Common myeloid progenitor, CD34-positive (primary cell): ENCODE results near the gene ANXA6.
A peak's percentile ranks its signal among the peaks of the same experiment; 100 is the strongest.

Source experiments
- CTCF ChIA-PET: fragments of 350-600 bp; sonication (Branson Sonifier 250); formaldehyde crosslinking; loops from one replicate; lab custom pipeline; 2021; ENCODE audit warnings: antibody characterized with exemption; lab: Charles Lee
- POLR2A ChIA-PET: fragments of 350-600 bp; sonication (Branson Sonifier 250); formaldehyde crosslinking; loops from one replicate; lab custom pipeline; 2021; ENCODE audit warnings: antibody characterized with exemption; lab: Charles Lee
- DNase-seq, 3 donors: peaks; one replicate each; pipeline versions ENCODE4 v3.0.0 to v3.0.0-alpha.2; 2013
- H3K27ac ChIP-seq, 2 experiments: 1 replicate in 1 of 2; 2 replicates in 1 of 2; pipeline ENCODE4 v1.7.0; 2013; ENCODE audit warnings: inconsistent platforms in 2 of 2, low read length in 2 of 2, mild to moderate bottlenecking in 2 of 2, low read depth in 1 of 2, moderate library complexity in 1 of 2; ENCODE audit not compliant: severe bottlenecking in 2 of 2, insufficient read depth in 1 of 2, poor library complexity in 1 of 2
- H3K27me3 ChIP-seq, 5 experiments: replicated peaks in 2 of 5; 1 replicate in 3 of 5; 2 replicates in 2 of 5; pipeline versions ENCODE4 v1.6.1 to v1.7.0; 2013; ENCODE audit warnings: low read length in 4 of 5, mild to moderate bottlenecking in 2 of 5, moderate library complexity in 2 of 5, inconsistent platforms in 1 of 5; ENCODE audit not compliant: insufficient read depth in 5 of 5, control insufficient read depth in 4 of 5
- H3K36me3 ChIP-seq, 4 experiments: 1 replicate in 2 of 4; 2 replicates in 2 of 4; pipeline versions ENCODE4 v1.6.1 to v1.7.0; 2013; ENCODE audit warnings: low read length in 3 of 4, control low read depth in 1 of 4, mild to moderate bottlenecking in 1 of 4; ENCODE audit not compliant: control insufficient read depth in 4 of 4, insufficient read depth in 4 of 4
- H3K4me1 ChIP-seq, 4 experiments: 1 replicate in 3 of 4; 2 replicates in 1 of 4; pipeline versions ENCODE4 v1.6.1 to v1.7.1; 2013; ENCODE audit warnings: low read length in 3 of 4, mild to moderate bottlenecking in 3 of 4, control low read depth in 1 of 4, inconsistent platforms in 1 of 4, moderate library complexity in 1 of 4; ENCODE audit not compliant: control insufficient read depth in 4 of 4, insufficient read depth in 4 of 4; ENCODE audit errors: control extremely low read depth in 1 of 4
- H3K4me3 ChIP-seq, 7 experiments: 1 replicate in 4 of 7; 2 replicates in 3 of 7; pipeline versions ENCODE4 v1.5.1 to v1.7.0; 2013; ENCODE audit warnings: mild to moderate bottlenecking in 7 of 7, low read length in 6 of 7, moderate library complexity in 6 of 7, inconsistent platforms in 2 of 7, low read depth in 2 of 7, control low read depth in 1 of 7; ENCODE audit not compliant: insufficient read depth in 4 of 7, control insufficient read depth in 1 of 7; ENCODE audit errors: extremely low read depth in 1 of 7
- H3K9me3 ChIP-seq, 5 experiments: 1 replicate in 4 of 5; 2 replicates in 1 of 5; pipeline versions ENCODE4 v1.6.1 to v1.7.1; 2013; ENCODE audit warnings: low read length in 4 of 5, mild to moderate bottlenecking in 2 of 5, inconsistent platforms in 1 of 5, low read depth in 1 of 5, moderate library complexity in 1 of 5; ENCODE audit not compliant: control insufficient read depth in 4 of 5, insufficient read depth in 2 of 5; ENCODE audit errors: control extremely low read depth in 1 of 5
- WGBS: methylation state at CpG from one replicate; pipeline ENCODE4 v1.1.5; 2013; ENCODE audit not compliant: insufficient coverage; 5-methylcytosine and 5-hydroxymethylcytosine counted together

ANXA6 gene

DNA sequence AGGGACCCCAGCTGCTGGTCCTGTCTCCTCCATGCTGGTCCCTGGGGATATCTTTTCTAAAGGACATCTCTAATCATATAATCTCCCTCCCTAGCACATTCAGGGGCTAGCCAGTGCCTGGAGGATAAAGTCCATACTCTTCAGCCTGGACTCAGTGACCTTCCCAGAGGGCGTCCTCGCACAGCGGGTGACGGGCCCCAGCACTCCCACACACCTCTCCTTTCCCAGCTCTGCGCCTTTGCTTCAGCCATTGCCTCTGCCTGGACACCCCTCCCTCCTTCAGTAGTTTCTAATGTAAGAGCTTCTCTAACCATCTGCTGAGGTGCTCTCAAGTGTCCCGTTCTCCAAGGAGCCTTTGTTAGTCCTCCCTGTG is 61.6 kb downstream of the ANXA6 start:
- Histone ChIP-seq H3K27ac (peak overlapping the region in 1 of 2 experiments; percentile 25), H3K36me3 (peaks cover 4 to 10% (median 7%) of the 10 kb centered on the region in 4 experiments), H3K9me3 (peaks cover 0 to 8% (median 0%) of the 10 kb centered on the region in 5 experiments), H3K27me3 (no peaks in the 10 kb centered on the region), H3K4me1 (peaks cover 34 to 94% (median 83%) of the 10 kb centered on the region in 4 experiments), H3K4me3 (no peak overlapping the region)
- 94% methylated on average over 6 of the region's 6 CpGs for WGBS
- no peak for DNase-seq
- ChIA-PET POLR2A (interaction anchor here (1.0 to 1.3 kb wide), 2 partner anchors 15 to 118 kb away, joined by 3 to 4 read pairs; partner anchors contain the start of gene TNIP1), CTCF (interaction anchor here (1.3 to 49.9 kb wide), 3 partner anchors 13 to 27 kb away, joined by 3 to 1757 read pairs (median 111); partner anchors contain the start of gene TNIP1)

DNA sequence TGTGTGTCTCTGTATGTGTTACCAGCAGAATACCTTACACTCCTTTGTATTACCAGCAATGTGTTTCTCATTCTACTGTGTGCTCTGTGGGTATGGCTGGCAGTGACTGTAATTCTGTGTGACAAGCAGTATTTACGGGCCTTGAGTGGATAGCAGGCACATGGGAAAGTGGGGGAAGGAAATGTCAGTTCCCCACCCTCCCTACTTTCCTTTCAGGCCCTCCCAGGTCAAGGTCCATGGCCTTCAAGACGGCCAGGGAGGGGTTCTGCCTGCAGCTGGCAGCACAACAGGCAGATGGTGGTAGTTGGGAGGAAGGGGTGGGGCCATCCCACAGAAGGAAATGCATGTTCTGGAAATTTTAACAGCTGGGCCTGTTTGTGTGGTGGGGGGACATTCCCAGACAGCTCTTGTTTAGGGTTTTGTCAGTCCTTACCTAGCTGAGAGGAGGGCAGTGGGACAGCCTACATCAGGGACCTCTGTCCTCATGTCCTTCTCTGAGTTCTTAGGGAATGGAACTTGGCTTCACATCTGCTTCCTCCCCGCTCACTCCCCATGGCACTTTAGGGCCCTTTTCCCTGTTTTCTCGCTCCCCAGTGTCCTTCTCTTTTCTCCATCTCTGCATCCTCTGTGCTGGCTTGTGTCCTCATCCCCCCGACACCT is 62.1 kb downstream of the ANXA6 start:
- peaks cover 0 to 5% (median 3%) of the 10 kb centered on the region in 4 experiments for H3K36me3 ChIP-seq
- H3K27ac ChIP-seq, result peak overlapping the region; percentile 25 to 27
- POLR2A ChIA-PET, result interaction anchor here (1.0 kb wide), 1 partner anchor 119 kb away, joined by 3 read pairs; no protein-coding TSS in a partner anchor
- WGBS, result 97% methylated on average over 3 of the region's 5 CpGs
- H3K27me3 ChIP-seq, result no peaks in the 10 kb centered on the region
- CTCF ChIA-PET, result interaction anchor here (1.3 to 49.9 kb wide), 3 partner anchors 13 to 27 kb away, joined by 3 to 1757 read pairs (median 111); partner anchors contain the start of gene TNIP1
- H3K9me3 ChIP-seq, result peaks cover 0 to 5% (median 0%) of the 10 kb centered on the region in 5 experiments
- peak overlapping the region in 2 of 7 experiments; percentile 14 to 17 for H3K4me3 ChIP-seq
- H3K4me1 ChIP-seq, result peaks cover 34 to 92% (median 79%) of the 10 kb centered on the region in 4 experiments
- DNase-seq, result peak in 2 of 3 donors; percentile 45 to 55

DNA sequence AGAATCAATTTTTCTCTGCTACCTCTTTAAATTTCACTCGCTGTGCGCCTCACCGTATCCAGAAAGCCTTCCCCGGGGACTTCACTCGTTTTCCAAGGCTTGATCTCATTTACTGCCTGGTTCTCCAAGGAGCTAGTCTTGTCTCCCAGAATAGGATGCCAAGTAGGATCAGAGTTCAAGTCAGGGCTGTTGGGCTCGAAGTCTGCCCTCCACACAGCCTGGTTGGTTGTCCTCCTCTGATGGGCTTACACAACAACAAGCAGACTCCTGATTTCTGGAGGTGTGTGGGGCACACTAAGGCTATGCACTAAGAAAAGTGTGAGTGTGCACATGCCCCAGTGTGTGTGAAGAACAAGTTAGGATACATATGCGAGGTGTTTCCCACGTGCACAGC is 62.7 kb downstream of the ANXA6 start:
- Histone ChIP-seq H3K36me3 (no peaks in the 10 kb centered on the region), H3K4me3 (peak overlapping the region in 2 of 7 experiments; percentile 0 to 14), H3K4me1 (peaks cover 34 to 86% (median 74%) of the 10 kb centered on the region in 4 experiments), H3K9me3 (no peaks in the 10 kb centered on the region), H3K27me3 (no peaks in the 10 kb centered on the region), H3K27ac (peak overlapping the region in 1 of 2 experiments; percentile 58)
- ChIA-PET CTCF (interaction anchor here (9.3 to 49.9 kb wide), 2 partner anchors 20 to 26 kb away, joined by 111 to 1757 read pairs; partner anchors contain the start of gene TNIP1), POLR2A (interaction anchor here (1.0 kb wide), 1 partner anchor 119 kb away, joined by 3 read pairs; no protein-coding TSS in a partner anchor)
- no peak for DNase-seq
- 92% methylated on average over 5 of the region's 8 CpGs for WGBS

DNA sequence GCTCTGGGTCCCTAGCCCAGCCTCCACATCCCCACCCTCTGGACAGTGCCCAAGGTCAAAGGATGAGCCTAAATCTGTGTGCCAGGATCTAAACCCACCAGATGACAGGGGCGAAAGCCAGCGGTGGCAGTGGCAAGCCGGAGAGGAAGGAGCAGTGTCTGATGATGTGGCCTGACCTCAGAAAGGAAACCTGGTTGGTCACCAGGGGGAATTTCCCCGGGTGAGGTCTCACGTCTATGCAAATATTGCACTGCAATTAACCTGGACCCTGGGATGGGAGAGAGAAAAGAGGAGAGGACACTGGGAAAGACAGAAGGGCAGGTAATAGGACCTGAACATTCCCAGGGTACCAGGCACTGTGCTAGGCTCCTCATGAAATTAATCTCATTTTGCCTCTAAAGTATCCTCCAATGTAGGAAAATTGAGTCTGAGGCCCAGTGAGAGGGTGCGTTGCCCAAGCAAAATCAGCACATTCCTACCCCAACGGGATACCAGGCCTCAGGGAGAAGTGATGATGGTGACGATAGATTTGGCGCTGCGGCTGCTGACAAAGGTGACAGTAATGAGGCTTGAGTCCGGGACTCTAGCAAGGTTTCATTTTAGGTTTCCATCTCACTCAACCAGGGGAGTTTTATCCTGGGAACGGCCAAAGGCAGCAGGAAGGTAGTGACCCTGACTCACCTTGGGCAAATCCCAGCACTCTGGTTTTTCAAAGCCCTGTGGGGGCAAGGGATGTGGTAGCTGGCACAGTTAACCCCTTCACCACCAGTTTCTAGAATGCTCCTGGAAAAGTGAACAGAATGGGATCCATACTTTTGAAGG is 63.3 kb downstream of the ANXA6 start:
- POLR2A ChIA-PET, result interaction anchor here (1.2 to 2.4 kb wide), 2 partner anchors 12 to 13 kb away, joined by 3 to 7 read pairs; partner anchors contain the start of gene TNIP1
- peak; percentile 56 to 90 (median 89) for DNase-seq
- no peaks in the 10 kb centered on the region for H3K36me3 ChIP-seq

DNA sequence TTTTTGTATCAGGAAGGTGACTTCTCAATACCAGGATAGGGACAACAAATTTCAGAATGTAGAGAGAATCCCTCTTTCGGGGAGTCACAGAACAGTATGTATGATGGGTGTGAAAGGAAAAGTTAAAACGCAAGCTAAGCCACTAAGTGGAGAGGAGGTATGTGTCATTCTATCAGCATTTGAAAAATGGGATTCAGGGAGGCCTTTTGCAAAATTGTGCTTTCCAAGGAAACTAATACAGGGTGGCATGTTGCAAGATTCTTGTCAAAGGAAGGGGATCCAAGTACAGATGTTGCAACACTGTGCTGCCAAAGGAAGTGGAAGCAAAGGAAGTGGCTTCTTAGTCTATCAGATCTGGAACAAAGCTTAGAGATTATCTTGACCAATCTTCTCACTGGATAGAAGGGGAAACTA is 64.1 kb downstream of the ANXA6 start:
- Histone ChIP-seq H3K4me1 (peaks cover 27 to 73% (median 65%) of the 10 kb centered on the region in 4 experiments), H3K27ac (peak overlapping the region in 1 of 2 experiments; percentile 58), H3K4me3 (peak overlapping the region in 2 of 7 experiments; percentile 34 to 46), H3K27me3 (no peaks in the 10 kb centered on the region), H3K36me3 (no peaks in the 10 kb centered on the region), H3K9me3 (no peaks in the 10 kb centered on the region)
- ChIA-PET CTCF (interaction anchor here (1.0 to 49.9 kb wide), 2 partner anchors 22 to 25 kb away, joined by 7 to 1757 read pairs; partner anchors contain the start of gene TNIP1), POLR2A (interaction anchor here (1.2 to 2.4 kb wide), 2 partner anchors 11 to 13 kb away, joined by 3 to 7 read pairs; partner anchors contain the start of gene TNIP1)
- DNase-seq, result peak in 2 of 3 donors; percentile 55 to 69
- WGBS, result 21% methylated on average over 2 of the region's 2 CpGs

More for the DNA sequence above, 63.3 kb downstream of the ANXA6 start:
- Histone ChIP-seq H3K9me3 (no peaks in the 10 kb centered on the region), H3K27ac (peak overlapping the region in 1 of 2 experiments; percentile 58), H3K4me1 (peaks cover 34 to 81% (median 72%) of the 10 kb centered on the region in 4 experiments), H3K4me3 (peak overlapping the region in 3 of 7 experiments; percentile 27 to 46 (median 34)), H3K27me3 (no peaks in the 10 kb centered on the region)
- 48% methylated on average over 11 of the region's 12 CpGs for WGBS
- CTCF ChIA-PET, result interaction anchor here (1.0 to 49.9 kb wide), 3 partner anchors 21 to 26 kb away, joined by 7 to 1757 read pairs (median 111); partner anchors contain the start of gene TNIP1

DNA sequence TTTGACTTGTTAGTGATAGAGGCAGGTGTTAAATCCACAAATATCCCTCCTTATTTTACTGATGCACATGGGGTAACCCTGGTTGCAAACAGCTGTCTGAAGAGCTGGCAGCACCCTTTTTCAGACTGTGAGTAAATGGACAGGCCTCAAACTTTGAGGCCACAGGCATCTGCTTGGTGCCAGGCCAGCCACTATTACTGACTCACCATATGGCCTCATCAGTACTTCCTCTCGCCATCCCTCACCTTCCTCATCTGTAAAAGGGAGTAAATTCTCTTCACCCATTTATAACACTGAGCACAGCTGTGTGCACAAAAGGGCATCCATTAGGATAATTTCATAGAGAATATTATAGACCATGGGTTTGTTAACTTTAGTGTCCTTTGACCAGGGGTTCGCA is 64.8 kb downstream of the ANXA6 start:
- no peaks in the 10 kb centered on the region for H3K36me3 ChIP-seq
- CTCF ChIA-PET, result interaction anchor here (1.0 to 49.9 kb wide), 2 partner anchors 23 to 24 kb away, joined by 7 to 1757 read pairs; partner anchors contain the start of gene TNIP1
- H3K9me3 ChIP-seq, result no peaks in the 10 kb centered on the region
- POLR2A ChIA-PET, result interaction anchor here (1.2 to 2.4 kb wide), 2 partner anchors 10 to 12 kb away, joined by 3 to 7 read pairs; partner anchors contain the start of gene TNIP1
- H3K27me3 ChIP-seq, result no peaks in the 10 kb centered on the region
- no peak overlapping the region for H3K27ac ChIP-seq
- WGBS, result no CpG with 5 or more reads among the region's 2 CpGs
- H3K4me1 ChIP-seq, result peaks cover 24 to 66% (median 58%) of the 10 kb centered on the region in 4 experiments
- no peak overlapping the region for H3K4me3 ChIP-seq
- DNase-seq, result peak in 2 of 3 donors; percentile 71 to 78
